Fibroblast of lung (primary cell): ENCODE data around the gene ZIM2. TPM values are rescaled to one million over a fixed set of nuclear protein-coding genes. Genes with fewer than 3 reads are reported as not detected.

Experiments
- DNase-seq, 2 donors: peaks; one replicate each; pipeline versions ENCODE4 v3.0.0 to v3.0.0-alpha.2; 2010; ENCODE audit warnings: low read depth in 2 of 2
- H2AFZ ChIP-seq: 2 replicates; pipeline ENCODE4 v1.5.1; 2012; ENCODE audit warnings: low read length, control low read depth, inconsistent platforms
- H3K27ac ChIP-seq: 2 replicates; pipeline ENCODE4 v1.5.1; 2011; ENCODE audit warnings: low read length, control low read depth; ENCODE audit not compliant: insufficient read depth
- H3K27me3 ChIP-seq: 2 replicates; pipeline ENCODE4 v1.5.1; 2011; ENCODE audit warnings: mild to moderate bottlenecking, low read length; ENCODE audit not compliant: control insufficient read depth, insufficient read depth
- H3K36me3 ChIP-seq: 2 replicates; pipeline ENCODE4 v1.5.1; 2011; ENCODE audit warnings: low read length; ENCODE audit not compliant: control insufficient read depth, insufficient read depth
- H3K4me1 ChIP-seq: 2 replicates; pipeline ENCODE4 v1.5.1; 2011; ENCODE audit warnings: low read length; ENCODE audit not compliant: control insufficient read depth, insufficient read depth; ENCODE audit errors: extremely low read depth
- H3K4me2 ChIP-seq: 2 replicates; pipeline ENCODE4 v1.5.1; 2011; ENCODE audit warnings: low read length, control low read depth; ENCODE audit not compliant: insufficient read depth; ENCODE audit errors: extremely low read depth
- H3K4me3 ChIP-seq, 4 experiments: fragments of 200-600 bp in 1 of 4; sonication (generic) in 1 of 4; replicated peaks in 1 of 4; 2 replicates each; pipeline ENCODE4 v1.5.1; 2011 to 2016; ENCODE audit warnings: low read length in 4 of 4, low read depth in 3 of 4, mild to moderate bottlenecking in 3 of 4, control low read depth in 2 of 4, inconsistent platforms in 1 of 4, mixed read lengths in 1 of 4; ENCODE audit not compliant: insufficient read depth in 1 of 4; ENCODE audit errors: control extremely low read depth in 1 of 4
- H3K79me2 ChIP-seq: 2 replicates; pipeline ENCODE4 v1.5.1; 2012; ENCODE audit warnings: mild to moderate bottlenecking, low read length, inconsistent platforms; ENCODE audit not compliant: control insufficient read depth, insufficient read depth
- H3K9ac ChIP-seq: 2 replicates; pipeline ENCODE4 v1.5.1; 2011; ENCODE audit warnings: mild to moderate bottlenecking, low read length, control low read depth; ENCODE audit not compliant: insufficient read depth
- H3K9me3 ChIP-seq: 2 replicates; pipeline ENCODE4 v1.5.1; 2012; ENCODE audit warnings: low read depth, low read length; ENCODE audit not compliant: control insufficient read depth, insufficient read depth
- H4K20me1 ChIP-seq: 2 replicates; pipeline ENCODE4 v1.5.1; 2011; ENCODE audit warnings: low read length; ENCODE audit not compliant: control insufficient read depth, insufficient read depth; ENCODE audit errors: extremely low read depth
- CTCF ChIP-seq, 2 donors: IDR thresholded peaks in 1 of 2; conservative IDR thresholded peaks in 1 of 2; 1 replicate in 1 of 2; 2 replicates in 1 of 2; pipeline ENCODE4 v1.5.1; 2011 to 2012; ENCODE audit warnings: low read length in 2 of 2, control low read depth in 1 of 2, inconsistent platforms in 1 of 2, low read depth in 1 of 2, mild to moderate bottlenecking in 1 of 2
- EZH2 ChIP-seq: IDR thresholded peaks from 2 replicates; pipeline ENCODE4 v1.5.1; 2012; ENCODE audit warnings: low read length, control low read depth, mild to moderate bottlenecking; ENCODE audit errors: missing control alignments
- polyA plus RNA-seq, 2 donors: library from polyadenylated mRNA; depleted of rRNA in 1 of 2; stranded (reverse) in 1 of 2; unstranded in 1 of 2; fragments of >200 nt; gene quantifications; 2 replicates each; pipeline ENCODE4 v1.2.1, GENCODE V29; 2011 to 2012; ENCODE audit warnings: missing spikeins in 1 of 2
- total RNA-seq: library from RNA; depleted of rRNA; stranded (reverse); fragments of >200 nt; gene quantifications from 2 replicates; pipeline ENCODE4 v1.2.1, GENCODE V29; 2014

ZIM2 gene
- total and polyA plus RNA-seq, 2 donors (not counting 1 experiment from before 2014, with no cell fraction given), result not detected

- Histone ChIP-seq H3K4me1 (no peaks in the 10 kb centered on the region), H3K79me2 (no peaks in the 10 kb centered on the region), H4K20me1 (no peaks in the 10 kb centered on the region), H3K27me3 (no peaks in the 10 kb centered on the region), H3K9ac (no peak overlapping the region), H3K36me3 (no peaks in the 10 kb centered on the region), H3K27ac (no peak overlapping the region), H3K9me3 (no peaks in the 10 kb centered on the region), H3K4me3 (no peak overlapping the region), H2AFZ (no peak overlapping the region), H3K4me2 (no peak overlapping the region)
- TF ChIP-seq CTCF (conservative IDR thresholded peaks at IDR 0.05 in 1 of 2, IDR thresholded peaks at IDR 0.05 in 1 of 2; ENCODE audit: low read depth in 1 of 2, low read length in 2 of 2), result no peak
- TF ChIP-seq EZH2, result no peak
- DNase-seq, result no peak
Observed at GRCh38 chr19:56874530-56874929, 34.0 kb upstream of the ZIM2 start.

GRCh38 chr19:56873493-56873892 lies 33.0 kb upstream of the ZIM2 start:
- TF ChIP-seq EZH2 (no peak), CTCF (conservative IDR thresholded peaks at IDR 0.05 in 1 of 2, IDR thresholded peaks at IDR 0.05 in 1 of 2; ENCODE audit: low read depth in 1 of 2, low read length in 2 of 2) (no peak)
- Histone ChIP-seq H3K4me1 (no peaks in the 10 kb centered on the region), H3K4me2 (no peak overlapping the region), H3K9me3 (no peaks in the 10 kb centered on the region), H3K27me3 (no peaks in the 10 kb centered on the region), H2AFZ (no peak overlapping the region), H3K79me2 (no peaks in the 10 kb centered on the region), H4K20me1 (no peaks in the 10 kb centered on the region), H3K27ac (no peak overlapping the region), H3K36me3 (no peaks in the 10 kb centered on the region), H3K9ac (no peak overlapping the region), H3K4me3 (no peak overlapping the region)
- no peak for DNase-seq

GRCh38 chr19:56869886-56870285 lies 29.4 kb upstream of the ZIM2 start:
- Histone ChIP-seq H3K9me3 (no peaks in the 10 kb centered on the region), H4K20me1 (no peaks in the 10 kb centered on the region), H3K4me3 (no peak overlapping the region), H3K4me1 (no peaks in the 10 kb centered on the region), H3K9ac (no peak overlapping the region), H3K79me2 (no peaks in the 10 kb centered on the region), H3K4me2 (no peak overlapping the region), H3K36me3 (no peaks in the 10 kb centered on the region), H2AFZ (no peak overlapping the region), H3K27ac (no peak overlapping the region), H3K27me3 (no peaks in the 10 kb centered on the region)
- TF ChIP-seq CTCF (conservative IDR thresholded peaks at IDR 0.05 in 1 of 2, IDR thresholded peaks at IDR 0.05 in 1 of 2; ENCODE audit: low read depth in 1 of 2, low read length in 2 of 2), result no peak
- TF ChIP-seq EZH2, result no peak
- no peak for DNase-seq
